ENCODE results near the gene CD48.

The CD48 gene

DNA sequence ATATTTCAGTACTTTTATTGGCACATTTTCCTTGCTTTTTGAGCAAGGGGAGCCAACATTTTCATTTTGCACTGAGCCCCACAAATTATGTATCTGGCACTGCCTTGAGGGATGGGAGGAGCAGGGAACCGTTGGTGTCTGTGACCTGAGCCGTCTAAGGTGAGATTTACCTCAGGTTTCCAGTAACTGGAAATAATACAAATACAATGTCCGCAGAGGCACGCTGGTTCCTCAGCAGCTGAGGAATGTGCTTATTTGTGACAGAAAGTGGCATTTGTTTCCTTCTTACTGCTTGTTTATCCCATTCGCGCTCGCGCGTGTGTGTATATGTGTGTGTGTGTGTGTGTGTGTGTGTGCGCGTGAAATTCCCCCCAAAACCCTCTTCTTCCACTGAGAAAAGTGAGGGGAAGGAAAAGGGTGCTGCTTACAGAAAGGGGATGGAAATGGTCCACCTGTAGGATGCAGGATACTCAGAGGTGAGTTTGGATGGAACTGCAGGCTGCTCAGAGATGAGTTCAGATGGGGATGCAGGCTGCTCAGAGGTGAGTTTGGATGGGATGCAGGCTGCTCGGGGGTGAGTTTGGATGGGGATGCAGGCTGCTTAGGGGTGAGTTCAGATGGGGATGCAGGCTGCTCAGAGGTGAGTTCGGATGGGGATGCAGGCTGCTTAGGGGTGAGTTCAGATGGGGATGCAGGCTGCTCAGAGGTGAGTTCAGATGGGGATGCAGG is 34.6 kb downstream of the CD48 start:
- no peak for DNase-seq (ENCODE audit: low read depth in 3 of 3)

DNA sequence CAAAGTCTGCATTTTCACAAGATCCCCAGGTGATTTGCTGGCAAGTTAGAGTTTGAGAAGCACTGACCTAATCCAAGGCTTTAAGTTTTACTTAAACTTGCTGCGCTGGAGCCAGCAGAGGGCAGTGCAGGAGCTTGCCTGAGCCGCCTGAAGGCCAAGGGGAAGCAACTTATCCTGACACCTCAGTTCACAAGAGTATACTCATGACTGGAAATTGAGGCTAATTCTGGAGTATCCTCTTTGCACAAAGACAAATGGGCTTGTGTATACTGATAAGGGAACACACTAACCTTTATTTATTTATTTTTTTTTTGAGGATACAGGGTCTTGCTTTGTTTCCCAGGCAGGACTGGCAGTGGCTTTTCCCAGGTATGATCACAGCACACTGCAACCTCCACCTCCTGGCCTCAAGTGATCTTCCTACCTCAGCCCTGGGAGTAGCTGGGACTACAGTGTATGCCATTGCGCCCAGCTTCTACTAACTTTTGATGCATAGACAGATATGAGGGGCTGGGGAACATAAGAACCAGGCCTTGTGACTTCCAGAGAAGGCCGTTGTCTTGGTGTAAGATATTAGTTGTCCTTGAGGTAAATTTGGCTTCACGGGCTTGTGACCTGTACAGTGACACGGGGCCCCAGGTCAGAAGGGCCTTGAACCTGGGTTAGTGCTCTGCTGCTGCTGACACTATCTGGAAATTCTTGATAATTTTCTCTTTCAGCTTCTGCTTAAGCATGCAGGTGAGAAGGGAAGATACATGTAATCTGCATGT is 35.8 kb downstream of the CD48 start:
- DNase-seq (ENCODE audit: low read depth in 3 of 3), result peak; percentile 54 to 67 (median 67)

DNA sequence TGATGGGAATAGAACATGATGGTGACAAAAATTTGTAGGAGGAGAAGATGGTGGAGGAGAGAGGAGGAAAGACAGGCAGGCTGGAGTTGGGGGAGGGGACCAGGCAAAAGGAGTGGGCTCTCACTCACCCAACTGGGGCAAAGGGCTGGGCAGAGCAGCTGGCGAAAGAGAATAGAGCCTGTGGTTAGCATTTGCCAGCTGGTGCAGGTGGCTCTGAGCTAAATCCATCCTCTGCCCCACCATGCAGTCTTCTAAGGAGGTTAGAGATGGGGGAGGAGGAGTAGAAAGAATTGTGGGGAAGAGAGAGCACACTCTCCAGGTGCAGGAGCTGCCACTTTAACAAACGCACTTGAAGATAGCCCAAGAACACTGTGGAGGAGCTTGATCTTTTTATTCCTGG is 37.2 kb downstream of the CD48 start:
- DNase-seq (ENCODE audit: low read depth in 3 of 3), result no peak

DNA sequence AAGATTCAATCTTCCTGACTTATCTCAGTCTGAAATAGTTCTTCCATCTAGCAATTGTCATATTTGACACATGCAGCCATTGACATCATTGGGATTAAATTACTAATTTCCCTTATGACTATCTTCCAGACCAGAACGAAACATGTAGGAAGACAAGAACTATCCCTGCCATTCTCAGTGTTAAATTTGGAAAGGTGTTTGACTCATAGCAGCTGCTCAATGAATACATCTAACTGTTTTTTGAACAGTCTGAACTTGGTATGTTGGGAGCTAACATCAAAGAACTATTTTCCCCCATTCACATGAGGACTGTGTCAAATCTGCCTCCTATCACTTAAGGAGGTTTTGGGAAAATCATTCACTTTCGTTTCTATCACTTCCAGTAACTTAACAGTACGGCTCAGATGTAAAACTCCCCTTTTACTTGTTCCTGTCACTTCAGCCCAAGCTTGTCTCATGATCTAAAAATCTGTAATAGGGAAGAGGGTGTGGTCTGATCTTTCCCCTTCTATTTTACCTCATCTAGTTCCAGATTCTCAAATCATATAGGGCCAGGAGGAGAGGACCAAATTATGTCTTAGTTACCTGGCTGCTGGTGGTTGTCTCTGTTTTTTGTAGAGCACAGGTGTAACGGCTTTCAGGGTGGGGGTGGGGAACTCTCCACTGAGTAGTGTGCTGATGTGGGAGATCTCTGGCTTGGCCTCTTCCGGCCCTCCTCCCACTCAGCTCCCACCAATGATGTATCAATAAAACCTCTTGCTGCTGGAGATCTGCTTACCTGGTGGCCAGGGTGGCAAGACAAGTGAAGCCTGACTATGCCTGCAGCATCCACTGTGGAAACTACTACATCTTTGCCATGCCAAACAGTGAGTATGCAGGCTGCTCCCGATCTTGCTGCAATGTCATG is 38.6 kb downstream of the CD48 start:
- no peak for DNase-seq (ENCODE audit: low read depth in 3 of 3)

GRCh38 chr1:160671603-160672517 is 39.8 kb downstream of the CD48 start:
- no peak for DNase-seq (ENCODE audit: low read depth in 3 of 3)

GRCh38 chr1:160670701-160671100 is 40.9 kb downstream of the CD48 start:
- no peak for DNase-seq (ENCODE audit: low read depth in 3 of 3)

DNA sequence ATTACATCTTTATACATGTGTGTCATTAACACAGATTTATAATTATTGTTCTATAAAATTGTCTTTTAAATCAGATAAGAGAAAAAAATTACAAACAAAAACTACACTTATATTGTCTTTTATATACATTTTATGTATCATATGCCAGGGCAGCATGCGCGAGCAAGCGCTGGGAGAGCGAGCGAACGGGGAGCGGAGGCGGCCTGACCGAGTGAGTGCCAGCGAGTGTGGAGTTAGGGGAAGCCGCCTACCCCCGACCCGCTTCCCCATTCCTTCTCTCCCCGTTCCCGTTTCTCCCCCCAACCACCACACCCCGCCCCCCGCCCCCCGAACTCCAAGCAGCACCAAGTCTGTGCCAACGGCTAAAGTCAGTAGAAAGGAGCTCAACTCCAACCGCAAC is 41.8 kb downstream of the CD48 start:
- no peak for DNase-seq (ENCODE audit: low read depth in 3 of 3)

DNA sequence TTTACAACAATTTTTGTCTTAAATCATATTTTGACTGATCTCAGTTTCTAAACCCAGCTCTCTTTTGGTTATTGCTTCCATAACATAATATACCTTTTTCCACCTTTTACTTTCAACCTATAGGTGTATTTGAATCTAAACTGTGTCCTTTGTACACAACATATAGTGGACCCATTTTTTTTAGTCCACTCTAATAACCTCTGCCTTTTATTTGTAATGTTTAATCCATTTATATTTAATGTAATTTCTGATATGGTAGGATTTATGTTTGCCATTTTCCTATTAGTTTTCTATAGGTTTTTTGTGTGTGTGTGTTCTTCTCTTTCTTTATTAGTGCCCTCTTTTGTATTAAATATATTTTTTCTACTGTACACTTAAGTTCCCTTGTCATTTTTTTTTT is 42.3 kb downstream of the CD48 start:
- no peak for DNase-seq (ENCODE audit: low read depth in 3 of 3)

- no peak for DNase-seq (ENCODE audit: low read depth in 3 of 3)
These were observed 43.7 kb downstream of the CD48 start for GRCh38 chr1:160667896-160668295.

DNA sequence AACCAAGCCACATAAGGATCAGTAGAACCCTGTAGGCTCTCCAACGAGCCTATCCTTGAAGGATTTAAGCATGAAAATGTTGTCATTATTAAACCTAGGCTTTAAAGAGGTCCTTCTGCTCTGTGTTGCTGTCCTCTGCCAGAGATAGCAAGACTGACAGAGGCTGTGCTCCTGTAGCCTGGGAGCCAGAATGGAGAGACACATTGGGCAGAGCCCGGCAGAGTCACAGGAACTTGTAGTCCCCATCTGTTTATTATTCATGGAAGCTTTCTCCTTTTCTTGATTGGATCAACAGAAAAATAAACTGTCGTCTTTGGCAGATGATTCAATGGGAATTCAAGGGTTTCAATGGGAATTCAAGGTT is 45.6 kb downstream of the CD48 start:
- no peak for DNase-seq (ENCODE audit: low read depth in 3 of 3)

GRCh38 chr1:160665330-160666078 is 46.1 kb downstream of the CD48 start:
- no peak for DNase-seq (ENCODE audit: low read depth in 3 of 3)

GRCh38 chr1:160664573-160665051 is 47.0 kb downstream of the CD48 start:
- no peak for DNase-seq (ENCODE audit: low read depth in 3 of 3)

GRCh38 chr1:160662910-160663309 is 48.7 kb downstream of the CD48 start:
- DNase-seq (ENCODE audit: low read depth in 3 of 3), result no peak

- DNase-seq (ENCODE audit: low read depth in 3 of 3), result no peak
These were observed 52.1 kb downstream of the CD48 start for GRCh38 chr1:160659566-160659965.

DNA sequence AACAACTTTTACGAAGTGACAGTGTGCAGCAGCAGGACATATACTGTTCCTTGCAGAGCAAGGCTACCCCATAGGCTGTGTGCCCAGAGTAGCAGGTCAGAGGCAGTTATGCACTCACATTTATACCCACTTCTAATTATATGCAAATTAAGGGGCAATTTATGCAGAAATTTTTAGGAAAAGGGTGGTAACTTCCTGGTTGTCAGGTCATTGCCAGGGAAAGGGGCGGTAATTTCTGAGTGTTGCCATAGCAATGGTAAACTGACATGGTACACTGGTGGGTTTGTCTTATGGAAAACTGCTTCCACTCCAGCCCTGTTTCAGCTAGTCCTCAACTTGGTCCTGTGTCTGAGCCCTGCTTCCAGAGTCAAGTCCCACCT is 52.8 kb downstream of the CD48 start:
- no peak for DNase-seq (ENCODE audit: low read depth in 3 of 3)

DNA sequence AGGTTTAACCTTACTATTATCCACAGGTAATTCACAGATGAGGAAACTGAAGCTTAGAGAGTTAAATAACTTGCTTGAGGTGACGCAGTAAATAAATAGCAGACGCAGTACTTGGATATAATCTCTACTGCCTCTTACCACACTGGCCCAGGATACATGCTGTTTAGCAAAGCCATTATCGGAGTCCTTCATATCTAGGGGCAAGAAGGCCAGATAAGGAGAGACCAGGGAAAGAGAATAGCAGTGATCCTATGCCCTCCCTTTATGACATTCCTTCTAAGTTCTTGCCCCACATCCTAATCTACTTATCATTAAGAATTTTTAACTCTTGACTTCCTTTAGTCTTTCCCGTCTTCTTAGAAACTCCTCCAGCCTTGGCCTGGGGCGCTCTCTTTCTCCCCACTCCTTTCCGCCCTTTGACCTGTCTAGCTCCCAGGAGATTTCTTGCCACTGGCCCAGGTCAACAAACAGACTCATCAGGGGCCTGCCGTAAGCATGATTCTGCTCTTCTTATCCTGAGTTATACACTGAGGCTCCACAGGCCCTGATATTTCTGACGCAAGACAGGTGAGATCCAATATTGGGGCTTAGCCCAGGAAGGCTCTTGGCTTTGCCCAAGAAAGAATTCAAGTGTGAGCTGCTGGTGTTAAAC is 53.3 kb downstream of the CD48 start:
- DNase-seq (ENCODE audit: low read depth in 3 of 3), result no peak

- no peak for DNase-seq (ENCODE audit: low read depth in 3 of 3)
These were observed 54.3 kb downstream of the CD48 start for GRCh38 chr1:160657250-160657781.

DNA sequence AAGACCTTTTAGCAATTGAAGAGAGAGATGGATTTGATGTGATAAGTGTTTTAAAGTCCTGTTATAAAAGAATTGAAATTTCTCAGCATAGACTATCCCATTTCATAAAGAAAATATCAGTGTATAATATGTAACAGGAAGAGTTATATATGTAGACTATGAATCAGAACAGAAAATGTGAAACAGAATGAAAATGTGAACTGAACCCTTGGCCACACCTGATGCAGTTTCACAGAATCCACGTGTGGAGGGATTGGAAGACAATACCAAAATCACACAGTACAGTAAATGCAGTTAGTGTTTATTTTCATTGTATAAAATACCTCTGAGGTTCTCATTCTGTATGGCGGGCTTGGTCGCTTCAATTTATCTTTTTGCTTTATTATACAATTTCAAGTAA is 54.9 kb downstream of the CD48 start:
- no peak for DNase-seq (ENCODE audit: low read depth in 3 of 3)

- no peak for DNase-seq (ENCODE audit: low read depth in 3 of 3)
These were observed 58.0 kb downstream of the CD48 start for GRCh38 chr1:160653620-160654016.

Measured in stimulated activated CD4-positive, alpha-beta T cell treated with anti-CD3 and anti-CD28 coated beads, TNF-alpha, amount 100 ng/mL, for 48 hours (primary cell).